Caco-2 (cell line): Measurements from ENCODE around the gene ADAM17. TPM values are rescaled to one million over a fixed set of nuclear protein-coding genes. Genes with fewer than 3 reads are reported as not detected.

Experiments used
- Bru-seq: library from RNA; stranded (reverse); fragments of 400-500 nt; gene quantifications from one replicate; lab custom pipeline; 2021; lab: Mats Ljungman, UMichigan
- BruChase-seq, 2 experiments: library from RNA; stranded (reverse); fragments of 400-500 nt; gene quantifications; one replicate each; lab custom pipeline; 2021; lab: Mats Ljungman, UMichigan
- BruUV-seq: library from RNA; stranded (reverse); fragments of 400-500 nt; replicated peaks from 2 replicates; lab custom pipeline; 2021; lab: Mats Ljungman, UMichigan
- CTCF ChIA-PET: fragments of 300-600 bp; sonication (Branson Sonifier 250); formaldehyde crosslinking; loops from one replicate; lab custom pipeline; 2022; ENCODE audit warnings: antibody characterized with exemption; lab: Charles Lee
- POLR2A ChIA-PET: fragments of 300-600 bp; sonication (Branson Sonifier 250); formaldehyde crosslinking; loops from one replicate; lab custom pipeline; 2022; ENCODE audit warnings: antibody characterized with exemption; lab: Charles Lee
- DNase-seq, 2 experiments: peaks; one replicate each; pipeline versions ENCODE4 v3.0.0 to v3.0.0-alpha.2; 2020 to 2022
- H3K27me3 ChIP-seq: replicated peaks from 2 replicates; pipeline ENCODE4 v1.6.0; 2011; ENCODE audit warnings: low read length; ENCODE audit not compliant: control insufficient read depth, insufficient read depth
- H3K36me3 ChIP-seq: 2 replicates; pipeline ENCODE4 v1.5.1; 2011; ENCODE audit warnings: low read length; ENCODE audit not compliant: control insufficient read depth, insufficient read depth
- H3K4me1 ChIP-seq: fragments of 250-450 bp; sonication (Bioruptor Pico); 2 replicates; pipeline ENCODE4 v1.5.1; 2020; ENCODE audit warnings: mild to moderate bottlenecking
- H3K4me3 ChIP-seq: 2 replicates; pipeline ENCODE4 v1.5.1; 2011; ENCODE audit warnings: low read depth, mild to moderate bottlenecking, control low read depth, low read length
- H3K9me3 ChIP-seq: fragments of 250-450 bp; sonication (Bioruptor Pico); 2 replicates; pipeline ENCODE4 v1.5.1; 2020; ENCODE audit warnings: mild to moderate bottlenecking, moderate library complexity
- H3K27ac Mint-ChIP-seq: one replicate; pipeline ENCODE4 v1.8.0; 2022; ENCODE audit warnings: mixed read lengths; ENCODE audit not compliant: unreplicated experiment
- H3K27me3 Mint-ChIP-seq: one replicate; pipeline ENCODE4 v1.8.0; 2022; ENCODE audit warnings: mixed read lengths; ENCODE audit not compliant: insufficient read depth, unreplicated experiment
- H3K36me3 Mint-ChIP-seq: one replicate; pipeline ENCODE4 v1.8.0; 2022; ENCODE audit warnings: mild to moderate bottlenecking, mixed read lengths; ENCODE audit not compliant: insufficient read depth, unreplicated experiment
- H3K4me1 Mint-ChIP-seq: one replicate; pipeline ENCODE4 v1.8.0; 2022; ENCODE audit warnings: low read depth, mixed read lengths; ENCODE audit not compliant: unreplicated experiment
- H3K4me3 Mint-ChIP-seq: one replicate; pipeline ENCODE4 v1.8.0; 2022; ENCODE audit warnings: mild to moderate bottlenecking, moderate library complexity, mixed read lengths; ENCODE audit not compliant: unreplicated experiment
- H3K9me3 Mint-ChIP-seq: one replicate; pipeline ENCODE4 v1.8.0; 2022; ENCODE audit warnings: mixed read lengths; ENCODE audit not compliant: unreplicated experiment
- intact Hi-C: fragments of 100-400 bp; cut with micrococcal nuclease; formaldehyde crosslinking; loops from one replicate; pipeline ENCODE4 v1.10.0; 2022; ENCODE audit not compliant: unreplicated experiment
- long read RNA-seq: library from polyadenylated mRNA; stranded (forward); transcript quantifications from one replicate; pipeline ENCODE4 v2.0.0, GENCODE V29; 2022
- total RNA-seq: library from RNA; stranded (reverse); gene quantifications from 2 replicates; pipeline ENCODE4 v1.2.3, GENCODE V29; 2022
- TF ChIP-seq, protein P1 (sequence below), 2 experiments: fragments of 200-600 bp in 1 of 2; IDR thresholded peaks; 1 replicate in 1 of 2; 2 replicates in 1 of 2; pipeline versions ENCODE4 v1.5.1 to v1.8.0; 2011 to 2022; ENCODE audit warnings: antibody characterized with exemption in 1 of 2, control low read depth in 1 of 2, inconsistent platforms in 1 of 2, low read depth in 1 of 2, low read length in 1 of 2, mild to moderate bottlenecking in 1 of 2, moderate library complexity in 1 of 2; ENCODE audit not compliant: insufficient read depth in 1 of 2, severe bottlenecking in 1 of 2, unreplicated experiment in 1 of 2

Gene ADAM17
- total RNA-seq (36.3 and 40.5 TPM in 2 replicates), Bru-seq, nascent RNA (percentile 87 among the genes with signal in this experiment), BruChase-seq, experiment 1, labeled RNA remaining after a 2-hour chase (percentile 86 among the genes with signal in this experiment), BruChase-seq, experiment 2, labeled RNA remaining after a 6-hour chase (percentile 88 among the genes with signal in this experiment)
- long read RNA-seq, full-length matches to known transcripts = 29 of 51 reads
- long read RNA-seq, partial matches to known transcripts = 3 of 51 reads
- long read RNA-seq, other reads (novel, unspliced or antisense) = 19 of 51 reads

- H3K4me1 Mint-ChIP-seq = peaks cover 30% of the 10 kb centered on the region
- peak within 1 kb of the TSS; percentile 92 for H3K4me3 ChIP-seq
Measured at GRCh38 chr2:9555297-9556120, at the start of gene ADAM17. ADAM17 (minus strand) TSS chr2:9555830; CDS start chr2:9555605, 225 bp downstream.

DNA sequence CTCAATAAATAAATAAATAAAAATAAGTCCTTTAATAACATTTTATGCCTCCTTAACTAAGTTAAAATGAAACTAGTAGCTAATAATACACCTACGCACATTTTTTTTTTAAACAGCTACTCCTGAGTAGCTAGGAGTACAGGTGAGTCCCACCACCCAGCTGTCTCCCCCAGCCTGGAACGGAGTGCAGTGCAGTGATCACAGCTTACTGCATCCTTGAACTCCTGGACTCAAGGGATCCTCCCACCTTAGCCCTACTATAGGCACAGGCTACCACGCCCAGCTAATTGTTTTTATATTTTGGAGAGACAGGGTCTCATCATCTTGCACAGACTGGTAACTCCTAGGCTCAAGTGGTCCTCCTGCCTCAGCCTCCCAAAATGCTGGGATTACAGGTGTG is 46.8 kb upstream of the ADAM17 start:
- BruUV-seq = no TSS peak
- peaks cover 64% of the 10 kb centered on the region for H3K36me3 Mint-ChIP-seq
- peaks cover 13% of the 10 kb centered on the region for H3K4me1 Mint-ChIP-seq
- CTCF ChIA-PET = interaction anchor here (0.5 kb wide), 1 partner anchor 470 kb away, joined by 4 read pairs; no protein-coding TSS in a partner anchor
- no peak overlapping the region for H3K4me3 Mint-ChIP-seq
- no peak overlapping the region for H3K4me3 ChIP-seq
- no peaks in the 10 kb centered on the region; the same call in 1 of the 2 replicates for H3K9me3 ChIP-seq
- POLR2A ChIA-PET = no interaction called here
- H3K9me3 Mint-ChIP-seq = peaks cover 10% of the 10 kb centered on the region
- no peaks in the 10 kb centered on the region for H3K27me3 Mint-ChIP-seq
- H3K36me3 ChIP-seq = no peaks in the 10 kb centered on the region
- TF ChIP-seq, protein P1, sequence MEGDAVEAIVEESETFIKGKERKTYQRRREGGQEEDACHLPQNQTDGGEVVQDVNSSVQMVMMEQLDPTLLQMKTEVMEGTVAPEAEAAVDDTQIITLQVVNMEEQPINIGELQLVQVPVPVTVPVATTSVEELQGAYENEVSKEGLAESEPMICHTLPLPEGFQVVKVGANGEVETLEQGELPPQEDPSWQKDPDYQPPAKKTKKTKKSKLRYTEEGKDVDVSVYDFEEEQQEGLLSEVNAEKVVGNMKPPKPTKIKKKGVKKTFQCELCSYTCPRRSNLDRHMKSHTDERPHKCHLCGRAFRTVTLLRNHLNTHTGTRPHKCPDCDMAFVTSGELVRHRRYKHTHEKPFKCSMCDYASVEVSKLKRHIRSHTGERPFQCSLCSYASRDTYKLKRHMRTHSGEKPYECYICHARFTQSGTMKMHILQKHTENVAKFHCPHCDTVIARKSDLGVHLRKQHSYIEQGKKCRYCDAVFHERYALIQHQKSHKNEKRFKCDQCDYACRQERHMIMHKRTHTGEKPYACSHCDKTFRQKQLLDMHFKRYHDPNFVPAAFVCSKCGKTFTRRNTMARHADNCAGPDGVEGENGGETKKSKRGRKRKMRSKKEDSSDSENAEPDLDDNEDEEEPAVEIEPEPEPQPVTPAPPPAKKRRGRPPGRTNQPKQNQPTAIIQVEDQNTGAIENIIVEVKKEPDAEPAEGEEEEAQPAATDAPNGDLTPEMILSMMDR (IDR thresholded peaks at IDR 0.05; ENCODE audit: insufficient read depth in 1 of 2, low read depth in 1 of 2, low read length in 1 of 2, severe bottlenecking in 1 of 2, unreplicated experiment in 1 of 2) = no peak
- H3K27me3 ChIP-seq = no peaks in the 10 kb centered on the region
- intact Hi-C loops = no loop called here
- DNase-seq = no peak
- no peaks in the 10 kb centered on the region for H3K4me1 ChIP-seq
- no peak overlapping the region for H3K27ac Mint-ChIP-seq

More at GRCh38 chr2:9555297-9556120, at the start of gene ADAM17:
- CTCF ChIA-PET = interaction anchor here (0.5 to 2.0 kb wide), 16 partner anchors 9 to 854 kb away, joined by 3 to 9 read pairs (median 3); partner anchors contain the start of genes IAH1, TAF1B and YWHAQ
- H3K4me1 ChIP-seq = peaks cover 27% of the 10 kb centered on the region; the same call in 1 of the 2 replicates
- intact Hi-C loops = loop anchor here (1.0 to 5.0 kb wide), 3 partner anchors 75 to 141 kb away; partner anchors contain the start of genes CPSF3, ITGB1BP1 and YWHAQ
- POLR2A ChIA-PET = interaction anchor here (0.5 to 2.2 kb wide), 6 partner anchors 8 to 489 kb away, joined by 3 to 52 read pairs (median 6); partner anchors contain the start of genes TAF1B and YWHAQ
- Mint-ChIP-seq H3K4me3 (peak within 1 kb of the TSS; percentile 91), H3K36me3 (peaks cover 34% of the 10 kb centered on the region), H3K9me3 (no peaks in the 10 kb centered on the region), H3K27me3 (no peaks in the 10 kb centered on the region), H3K27ac (peak within 1 kb of the TSS; percentile 90)
- BruUV-seq = no TSS peak
- H3K36me3 ChIP-seq = no peaks in the 10 kb centered on the region
- no peaks in the 10 kb centered on the region for H3K27me3 ChIP-seq
- DNase-seq = peak; percentile 97 to 98
- H3K9me3 ChIP-seq = no peaks in the 10 kb centered on the region
- TF ChIP-seq, protein P1 (IDR thresholded peaks at IDR 0.05; ENCODE audit: insufficient read depth in 1 of 2, low read depth in 1 of 2, low read length in 1 of 2, severe bottlenecking in 1 of 2, unreplicated experiment in 1 of 2) = peak; percentile 61 to 69

DNA sequence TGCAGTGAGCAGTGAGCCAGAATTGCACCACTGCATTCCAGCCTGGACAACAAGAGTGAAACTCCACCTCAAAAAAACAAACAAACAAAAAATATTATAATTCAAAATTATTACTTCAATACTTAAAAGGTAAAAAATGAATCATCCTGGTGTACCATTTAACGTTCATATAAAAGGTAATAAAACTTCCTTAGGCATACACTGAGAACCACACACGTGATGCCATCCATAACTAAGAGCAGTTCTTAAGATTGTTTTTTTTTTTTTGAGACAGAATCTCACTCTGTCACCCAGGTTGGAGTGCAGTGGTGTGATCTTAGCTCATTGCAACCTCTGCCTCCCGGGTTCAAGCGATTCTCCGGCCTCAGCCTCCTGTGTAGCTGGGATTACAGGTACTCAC is 45.8 kb upstream of the ADAM17 start:
- Mint-ChIP-seq H3K27me3 (no peaks in the 10 kb centered on the region), H3K36me3 (peaks cover 67% of the 10 kb centered on the region), H3K27ac (no peak overlapping the region), H3K4me1 (peaks cover 13% of the 10 kb centered on the region), H3K4me3 (no peak overlapping the region), H3K9me3 (peaks cover 10% of the 10 kb centered on the region)
- intact Hi-C loops = no loop called here
- Histone ChIP-seq H3K4me3 (no peak overlapping the region), H3K27me3 (no peaks in the 10 kb centered on the region), H3K4me1 (no peaks in the 10 kb centered on the region), H3K36me3 (no peaks in the 10 kb centered on the region), H3K9me3 (no peaks in the 10 kb centered on the region; the same call in 1 of the 2 replicates)
- ChIA-PET POLR2A (no interaction called here), CTCF (no interaction called here)
- no TSS peak for BruUV-seq
- no peak for DNase-seq
- TF ChIP-seq, protein P1 (IDR thresholded peaks at IDR 0.05; ENCODE audit: insufficient read depth in 1 of 2, low read depth in 1 of 2, low read length in 1 of 2, severe bottlenecking in 1 of 2, unreplicated experiment in 1 of 2) = no peak
